Fibroblast of pulmonary artery (primary cell): ENCODE measurements around the gene ADGRL1.
"Not testable (repeated sequence)": the region's sequence is repeated elsewhere in the genome, so short reads cannot be mapped to it uniquely, and the experiment has no call there.

ENCODE experiments used
- DNase-seq: peaks from one replicate; pipeline ENCODE4 v3.0.0-alpha.2; 2010; ENCODE audit warnings: low read depth
- H3K4me3 ChIP-seq: replicated peaks from 2 replicates; pipeline ENCODE4 v1.5.1; 2011; ENCODE audit warnings: low read depth, mild to moderate bottlenecking, control low read depth, low read length, moderate library complexity
- CTCF ChIP-seq: IDR thresholded peaks from 2 replicates; pipeline ENCODE4 v1.5.1; 2011; ENCODE audit warnings: mild to moderate bottlenecking, control low read depth, low read length, inconsistent platforms; ENCODE audit errors: missing control alignments

Gene ADGRL1

GRCh38 chr19:14205452-14206287, at the start of gene ADGRL1:
Gene ADGRL1, minus strand, starts transcription at chr19:14206169. Its CDS starts 22,567 bp downstream, at chr19:14183602.
- not testable (repeated sequence) for DNase-seq
- peak within 1 kb of the TSS; percentile 55 for H3K4me3 ChIP-seq

- not testable (repeated sequence) for DNase-seq, H3K4me3 ChIP-seq
Observed at GRCh38 chr19:14255316-14255715, 49.3 kb upstream of the ADGRL1 start.

GRCh38 chr19:14253822-14254599, 48.0 kb upstream of the ADGRL1 start:
- peak; percentile 34 for DNase-seq
- H3K4me3 ChIP-seq, result not testable (repeated sequence)

- not testable (repeated sequence) for DNase-seq, H3K4me3 ChIP-seq
Observed at GRCh38 chr19:14252136-14252535, 46.2 kb upstream of the ADGRL1 start.

GRCh38 chr19:14250870-14251269, 44.9 kb upstream of the ADGRL1 start:
- no peak overlapping the region for H3K4me3 ChIP-seq
- no peak for DNase-seq
- TF ChIP-seq CTCF, result no peak

- H3K4me3 ChIP-seq, DNase-seq: not testable (repeated sequence)
Observed at GRCh38 chr19:14250315-14250714, 44.3 kb upstream of the ADGRL1 start.

- not testable (repeated sequence) for H3K4me3 ChIP-seq, DNase-seq
Observed at GRCh38 chr19:14249891-14250290, 43.9 kb upstream of the ADGRL1 start.

- DNase-seq, result not testable (repeated sequence)
- peak overlapping the region; percentile 42 for H3K4me3 ChIP-seq
Observed at GRCh38 chr19:14249012-14249754, 43.2 kb upstream of the ADGRL1 start.

GRCh38 chr19:14248578-14249011, 42.6 kb upstream of the ADGRL1 start:
- peak; percentile 55 for DNase-seq
- no peak for TF ChIP-seq CTCF
- peak overlapping the region; percentile 42 for H3K4me3 ChIP-seq

GRCh38 chr19:14247548-14248471, 41.8 kb upstream of the ADGRL1 start:
- not testable (repeated sequence) for DNase-seq, H3K4me3 ChIP-seq

- not testable (repeated sequence) for H3K4me3 ChIP-seq, DNase-seq
Observed at GRCh38 chr19:14247205-14247547, 41.2 kb upstream of the ADGRL1 start.

GRCh38 chr19:14244393-14244792, 38.4 kb upstream of the ADGRL1 start:
- H3K4me3 ChIP-seq, DNase-seq: not testable (repeated sequence)

- not testable (repeated sequence) for DNase-seq, H3K4me3 ChIP-seq
Observed at GRCh38 chr19:14243718-14244117, 37.7 kb upstream of the ADGRL1 start.
